ENCODE results near the gene VARS2.
"Not testable (repeated sequence)": the region's sequence is repeated elsewhere in the genome, so short reads cannot be mapped to it uniquely, and the experiment has no call there.

GRCh38 chr6:30907290-30907757 lies 6.7 kb upstream of the VARS2 start:
- not testable (repeated sequence) for TF ChIP-seq CTCF (conservative IDR thresholded peaks at IDR 0.05 in 1 of 2, IDR thresholded peaks at IDR 0.05 in 1 of 2; ENCODE audit: extremely low read depth in 1 of 2, insufficient read depth in 1 of 2, low read depth in 1 of 2, low read length in 2 of 2); EZH2 (IDR thresholded peaks at IDR 0.05; ENCODE audit: borderline replicate concordance, low read length)
